HG03342 (cell line): Measurements from ENCODE around the gene GRAPL.
"Not testable (repeated sequence)": the region's sequence is repeated elsewhere in the genome, so short reads cannot be mapped to it uniquely, and the experiment has no call there.

ENCODE experiments used
- ATAC-seq: cut with Tn5 transposase; IDR thresholded peaks from one replicate; pipeline ENCODE4 v1.9.1; 2021; ENCODE audit warnings: mild to moderate bottlenecking, moderate library complexity; ENCODE audit not compliant: unreplicated experiment

GRAPL gene

DNA sequence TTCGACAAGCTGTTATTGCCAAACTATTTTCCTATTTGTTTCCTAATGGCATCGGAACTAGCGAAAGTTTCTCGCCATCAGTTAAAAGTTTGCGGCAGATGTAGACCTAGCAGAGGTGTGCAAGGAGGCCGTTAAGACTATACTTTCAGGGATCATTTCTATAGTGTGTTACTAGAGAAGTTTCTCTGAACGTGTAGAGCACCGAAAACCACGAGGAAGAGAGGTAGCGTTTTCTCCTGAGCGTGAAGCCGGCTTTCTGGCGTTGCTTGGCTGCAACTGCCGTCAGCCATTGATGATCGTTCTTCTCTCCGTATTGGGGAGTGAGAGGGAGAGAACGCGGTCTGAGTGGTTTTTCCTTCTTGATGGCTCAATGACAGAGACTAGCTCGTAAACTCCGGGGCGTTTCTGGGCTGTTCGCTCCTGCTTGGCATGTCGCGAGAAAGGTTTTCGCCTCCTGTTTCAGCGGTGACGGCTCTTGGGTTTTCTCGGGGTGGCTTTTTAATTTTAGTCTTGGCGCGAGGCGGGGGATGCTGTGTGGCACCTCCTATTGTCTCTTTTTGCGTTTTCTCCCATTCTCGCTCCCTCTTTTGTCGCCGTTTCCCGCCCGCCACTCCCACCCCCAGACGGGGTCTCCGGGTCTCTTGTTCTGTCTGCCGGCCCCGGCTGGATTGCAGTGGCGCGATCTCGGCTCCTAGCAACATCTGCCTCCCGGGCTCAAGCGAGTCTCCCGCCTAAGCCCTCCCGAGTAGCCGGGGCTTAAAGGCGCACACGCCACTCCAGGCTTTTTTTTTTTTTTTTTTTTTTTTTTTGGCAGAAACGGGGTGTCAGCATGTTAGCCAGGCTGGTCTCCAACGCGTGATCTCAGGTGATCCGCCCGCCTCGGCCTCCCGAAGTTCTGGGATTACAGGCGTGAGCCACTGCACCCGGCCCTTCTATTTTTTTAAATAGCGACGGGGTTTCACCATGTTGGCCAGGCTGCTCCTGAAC is 60.8 kb downstream of the GRAPL start:
- peak; percentile 27 for ATAC-seq

GRCh38 chr17:19188870-19189708 is 61.7 kb downstream of the GRAPL start:
- peak; percentile 75 for ATAC-seq

- not testable (repeated sequence) for ATAC-seq
Measured at GRCh38 chr17:19189781-19190405, 62.5 kb downstream of the GRAPL start.

GRCh38 chr17:19196382-19197204 is 69.2 kb downstream of the GRAPL start:
- ATAC-seq = peak; percentile 87

DNA sequence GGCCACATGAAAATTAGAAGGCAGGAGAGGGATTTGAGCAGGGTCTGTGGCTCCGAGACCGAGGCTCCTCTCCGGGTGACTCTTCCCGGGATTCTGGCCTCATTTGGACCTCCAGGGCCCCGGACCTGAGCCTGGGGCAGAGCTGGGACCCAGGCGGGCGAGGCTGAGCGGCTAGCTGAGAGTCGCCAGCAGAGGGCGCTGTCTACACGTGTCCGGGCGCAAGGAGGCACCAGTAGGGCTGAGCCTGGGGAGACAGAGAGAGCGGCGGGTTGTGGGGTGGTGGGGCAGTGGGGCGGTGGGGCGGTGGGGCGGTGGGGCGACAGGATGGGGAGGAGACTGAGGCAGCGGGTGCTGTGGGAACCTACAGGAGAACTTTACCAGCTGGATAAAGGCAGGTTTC is 75.1 kb downstream of the GRAPL start:
- ATAC-seq = peak; percentile 66

- not testable (repeated sequence) for ATAC-seq
Measured at GRCh38 chr17:19203429-19203828, 76.0 kb downstream of the GRAPL start.
